H9 (cell line): ENCODE measurements around the gene MXD4. TPM values are rescaled to one million over a fixed set of nuclear protein-coding genes. Genes with fewer than 3 reads are reported as not detected.

ENCODE experiments used
- DNase-seq: peaks from one replicate; pipeline ENCODE4 v3.0.0-alpha.2; 2017
- H2AFZ ChIP-seq: one replicate; pipeline ENCODE4 v1.6.1; 2013; ENCODE audit warnings: mild to moderate bottlenecking, low read length, control low read depth, moderate library complexity
- H2AK5ac ChIP-seq: 2 replicates; pipeline ENCODE4 v1.6.1; 2013; ENCODE audit warnings: low read length, control low read depth, mixed read lengths; ENCODE audit not compliant: insufficient read length
- H2BK120ac ChIP-seq: one replicate; pipeline ENCODE4 v1.6.1; 2013; ENCODE audit warnings: low read depth, mild to moderate bottlenecking, low read length, control low read depth, inconsistent platforms; ENCODE audit not compliant: poor library complexity, severe bottlenecking
- H2BK12ac ChIP-seq: 2 replicates; pipeline ENCODE4 v1.6.1; 2013; ENCODE audit warnings: low read length, control low read depth, mixed read lengths, low read depth; ENCODE audit not compliant: insufficient read length
- H2BK15ac ChIP-seq: 2 replicates; pipeline ENCODE4 v1.6.1; 2013; ENCODE audit warnings: low read depth, low read length, control low read depth
- H2BK20ac ChIP-seq: one replicate; pipeline ENCODE4 v1.6.1; 2013; ENCODE audit warnings: low read depth, mild to moderate bottlenecking, low read length, control low read depth, inconsistent platforms; ENCODE audit not compliant: poor library complexity, severe bottlenecking
- H2BK5ac ChIP-seq: 2 replicates; pipeline ENCODE4 v1.6.1; 2013; ENCODE audit warnings: low read length, control low read depth, mixed read lengths; ENCODE audit not compliant: insufficient read length
- H3K14ac ChIP-seq: 2 replicates; pipeline ENCODE4 v1.6.1; 2013; ENCODE audit warnings: low read length, control low read depth; ENCODE audit not compliant: insufficient read depth
- H3K18ac ChIP-seq: 2 replicates; pipeline ENCODE4 v1.6.1; 2013; ENCODE audit warnings: low read depth, mild to moderate bottlenecking, mixed read lengths, low read length, control low read depth; ENCODE audit not compliant: insufficient read length
- H3K23ac ChIP-seq: 2 replicates; pipeline ENCODE4 v1.6.1; 2013; ENCODE audit warnings: low read length, control low read depth, mixed read lengths, low read depth; ENCODE audit not compliant: insufficient read length
- H3K23me2 ChIP-seq: 2 replicates; pipeline ENCODE4 v1.6.1; 2013; ENCODE audit warnings: low read depth, mild to moderate bottlenecking, mixed read lengths, low read length, control low read depth; ENCODE audit not compliant: insufficient read length, poor library complexity, severe bottlenecking
- H3K27ac ChIP-seq: 2 replicates; pipeline ENCODE4 v1.5.1; 2013; ENCODE audit warnings: low read length, control low read depth, mixed read lengths, low read depth; ENCODE audit not compliant: insufficient read length
- H3K27me3 ChIP-seq: 2 replicates; pipeline ENCODE4 v1.6.1; 2013; ENCODE audit warnings: low read length, control low read depth, inconsistent platforms; ENCODE audit not compliant: insufficient read depth
- H3K4ac ChIP-seq: 2 replicates; pipeline ENCODE4 v1.6.1; 2013; ENCODE audit warnings: low read depth, mild to moderate bottlenecking, control low read depth, inconsistent platforms, low read length, moderate library complexity
- H3K4me1 ChIP-seq: 2 replicates; pipeline ENCODE4 v1.6.1; 2013; ENCODE audit warnings: low read length, control low read depth, inconsistent platforms; ENCODE audit not compliant: insufficient read depth
- H3K4me2 ChIP-seq: 2 replicates; pipeline ENCODE4 v1.6.1; 2013; ENCODE audit warnings: low read length, control low read depth, mixed read lengths; ENCODE audit not compliant: insufficient read length, insufficient read depth
- H3K56ac ChIP-seq: 2 replicates; pipeline ENCODE4 v1.6.1; 2013; ENCODE audit warnings: low read depth, mild to moderate bottlenecking, mixed read lengths, low read length, control low read depth; ENCODE audit not compliant: insufficient read length
- H3K79me1 ChIP-seq: 2 replicates; pipeline ENCODE4 v1.6.1; 2013; ENCODE audit warnings: low read depth, mild to moderate bottlenecking, moderate library complexity, low read length, control low read depth, inconsistent platforms; ENCODE audit not compliant: insufficient read depth, poor library complexity, severe bottlenecking
- H3K79me2 ChIP-seq: 2 replicates; pipeline ENCODE4 v1.6.1; 2013; ENCODE audit warnings: low read length, control low read depth, inconsistent platforms; ENCODE audit not compliant: insufficient read depth
- H3K9ac ChIP-seq: 2 replicates; pipeline ENCODE4 v1.6.1; 2013; ENCODE audit warnings: low read length, control low read depth, mixed read lengths; ENCODE audit not compliant: insufficient read length; ENCODE audit errors: extremely low read depth
- H3K9me3 ChIP-seq: one replicate; pipeline ENCODE4 v1.6.1; 2013; ENCODE audit warnings: low read depth, low read length, inconsistent platforms; ENCODE audit not compliant: control insufficient read depth
- H3T11ph ChIP-seq: one replicate; pipeline ENCODE4 v1.6.1; 2013; ENCODE audit warnings: mild to moderate bottlenecking, low read length, control low read depth, inconsistent platforms
- H4K20me1 ChIP-seq: one replicate; pipeline ENCODE4 v1.6.1; 2013; ENCODE audit not compliant: control insufficient read depth, insufficient read length, insufficient read depth
- H4K5ac ChIP-seq: 2 replicates; pipeline ENCODE4 v1.6.1; 2013; ENCODE audit warnings: low read depth, mild to moderate bottlenecking, mixed read lengths, low read length, control low read depth; ENCODE audit not compliant: insufficient read length
- H4K8ac ChIP-seq: replicated peaks from 2 replicates; pipeline ENCODE4 v1.6.1; 2013; ENCODE audit warnings: low read length, control low read depth, mixed read lengths, low read depth; ENCODE audit not compliant: insufficient read length
- H4K91ac ChIP-seq: 2 replicates; pipeline ENCODE4 v1.6.1; 2013; ENCODE audit warnings: low read depth, mild to moderate bottlenecking, moderate library complexity, mixed read lengths, low read length, control low read depth; ENCODE audit not compliant: insufficient read length
- H3K27ac Mint-ChIP-seq, 3 experiments: 2 replicates in 2 of 3; 3 replicates in 1 of 3; pipeline ENCODE4 v1.8.0; 2020 to 2021; ENCODE audit warnings: mixed read lengths in 3 of 3, mild to moderate bottlenecking in 1 of 3, moderate library complexity in 1 of 3
- H3K27me3 Mint-ChIP-seq: 2 replicates; pipeline ENCODE4 v1.8.0; 2021; ENCODE audit warnings: low read depth, mild to moderate bottlenecking, moderate library complexity, mixed read lengths
- H3K36me3 Mint-ChIP-seq, 3 experiments: 2 replicates in 2 of 3; 3 replicates in 1 of 3; pipeline ENCODE4 v1.8.0; 2020 to 2021; ENCODE audit warnings: low read depth in 3 of 3, mixed read lengths in 3 of 3; ENCODE audit not compliant: insufficient read depth in 1 of 3
- H3K4me1 Mint-ChIP-seq, 2 experiments: 2 replicates each; pipeline ENCODE4 v1.8.0; 2020; ENCODE audit warnings: mixed read lengths in 2 of 2
- H3K4me3 Mint-ChIP-seq, 2 experiments: 2 replicates in 1 of 2; 3 replicates in 1 of 2; pipeline ENCODE4 v1.8.0; 2020 to 2021; ENCODE audit warnings: mild to moderate bottlenecking in 2 of 2, mixed read lengths in 2 of 2, moderate library complexity in 1 of 2
- H3K9me3 Mint-ChIP-seq, 2 experiments: 2 replicates in 1 of 2; 3 replicates in 1 of 2; pipeline ENCODE4 v1.8.0; 2020; ENCODE audit warnings: mild to moderate bottlenecking in 2 of 2, mixed read lengths in 2 of 2, moderate library complexity in 1 of 2
- CTCF ChIP-seq: fragments of 200-600 bp; sonication (generic); conservative IDR thresholded peaks from 3 replicates; pipeline ENCODE4 v1.8.0; 2021; ENCODE audit warnings: antibody characterized with exemption, mild to moderate bottlenecking
- WGBS: extraction: QIAGEN DNeasy Blood & Tissue Kit; methylation state at CpG from one replicate; pipeline ENCODE4 v1.1.7; 2013; ENCODE audit warnings: missing lambda C conversion rate, low lambda C conversion rate, mixed read lengths; ENCODE audit not compliant: insufficient read length; ENCODE audit errors: extremely low coverage; 5-methylcytosine and 5-hydroxymethylcytosine counted together
- total RNA-seq: library from RNA; stranded (reverse); gene quantifications from 2 replicates; pipeline ENCODE4 v1.2.1, GENCODE V29; 2021

MXD4 gene
- total RNA-seq, 1 experiment from 2014 or later = 24.1 TPM

DNA sequence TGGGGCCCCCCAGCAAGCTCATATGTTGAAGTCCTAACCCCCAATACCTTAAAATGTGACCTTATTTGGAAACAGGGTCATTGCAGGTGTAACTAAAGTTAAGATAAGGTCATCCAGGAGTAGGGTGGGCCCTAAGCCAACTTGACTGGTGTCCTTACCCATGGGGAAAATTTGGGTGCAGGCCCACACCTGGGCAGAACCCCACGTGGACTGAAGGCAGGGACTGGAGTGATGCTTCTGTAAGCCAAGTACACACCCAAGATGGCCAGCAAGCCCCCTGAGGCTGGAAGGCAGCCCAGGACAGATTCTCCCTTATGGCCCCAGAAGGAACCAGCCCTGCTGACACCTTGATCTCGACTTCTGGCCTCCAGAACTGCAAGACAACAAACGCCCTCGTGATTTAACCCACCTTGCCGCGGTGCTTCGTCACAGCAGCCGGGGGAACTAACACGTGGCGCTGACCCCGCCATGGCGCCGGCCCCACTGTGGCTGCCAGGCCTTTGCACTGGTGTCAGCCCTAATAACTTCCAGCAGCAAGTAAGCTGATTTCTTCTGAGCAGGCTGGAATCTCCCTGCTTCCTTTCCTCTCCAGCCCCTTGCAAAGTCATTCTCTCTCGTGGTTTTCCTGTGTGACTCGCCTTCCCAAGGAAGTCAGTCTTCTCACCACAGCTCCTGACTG, 23.2 kb upstream of the MXD4 start:
- Histone ChIP-seq H4K8ac (no peak overlapping the region), H2BK15ac (no peak overlapping the region), H2BK20ac (no peak overlapping the region), H3K79me1 (no peaks in the 10 kb centered on the region), H3K4me2 (no peak overlapping the region), H2BK5ac (no peak overlapping the region), H4K91ac (no peak overlapping the region), H3K79me2 (no peaks in the 10 kb centered on the region), H3K9ac (no peak overlapping the region), H3T11ph (no peak overlapping the region), H3K4me1 (no peaks in the 10 kb centered on the region; the same call in 1 of the 2 replicates), H3K4ac (no peak overlapping the region), H4K20me1 (no peaks in the 10 kb centered on the region), H2AFZ (no peak overlapping the region), H3K27me3 (no peaks in the 10 kb centered on the region), H3K9me3 (no peaks in the 10 kb centered on the region), H3K14ac (no peak overlapping the region), H2BK120ac (no peak overlapping the region), H2BK12ac (no peak overlapping the region), H4K5ac (no peak overlapping the region), H3K18ac (no peak overlapping the region), H3K23ac (no peak overlapping the region), H2AK5ac (no peak overlapping the region), H3K27ac (no peak overlapping the region), H3K56ac (no peak overlapping the region), H3K23me2 (no peaks in the 10 kb centered on the region)
- Mint-ChIP-seq H3K27me3 (peaks cover 3% of the 10 kb centered on the region), H3K27ac (no peak overlapping the region), H3K36me3 (no peaks in the 10 kb centered on the region), H3K4me1 (peaks cover 4 to 15% of the 10 kb centered on the region in 2 experiments; a peak in 3 of 4 replicates), H3K4me3 (no peak overlapping the region), H3K9me3 (no peaks in the 10 kb centered on the region)
- TF ChIP-seq CTCF = no peak
- no peak for DNase-seq
- no CpG with 5 or more reads among the region's 15 CpGs for WGBS
